NCI-H2196 (cell line): ENCODE results near the gene ADISSP.

Experiments
- DNase-seq: peaks from one replicate; lab custom pipeline; 2025; ENCODE audit not compliant: unreplicated experiment; lab: John Stamatoyannopoulos, UW

The ADISSP gene

DNA sequence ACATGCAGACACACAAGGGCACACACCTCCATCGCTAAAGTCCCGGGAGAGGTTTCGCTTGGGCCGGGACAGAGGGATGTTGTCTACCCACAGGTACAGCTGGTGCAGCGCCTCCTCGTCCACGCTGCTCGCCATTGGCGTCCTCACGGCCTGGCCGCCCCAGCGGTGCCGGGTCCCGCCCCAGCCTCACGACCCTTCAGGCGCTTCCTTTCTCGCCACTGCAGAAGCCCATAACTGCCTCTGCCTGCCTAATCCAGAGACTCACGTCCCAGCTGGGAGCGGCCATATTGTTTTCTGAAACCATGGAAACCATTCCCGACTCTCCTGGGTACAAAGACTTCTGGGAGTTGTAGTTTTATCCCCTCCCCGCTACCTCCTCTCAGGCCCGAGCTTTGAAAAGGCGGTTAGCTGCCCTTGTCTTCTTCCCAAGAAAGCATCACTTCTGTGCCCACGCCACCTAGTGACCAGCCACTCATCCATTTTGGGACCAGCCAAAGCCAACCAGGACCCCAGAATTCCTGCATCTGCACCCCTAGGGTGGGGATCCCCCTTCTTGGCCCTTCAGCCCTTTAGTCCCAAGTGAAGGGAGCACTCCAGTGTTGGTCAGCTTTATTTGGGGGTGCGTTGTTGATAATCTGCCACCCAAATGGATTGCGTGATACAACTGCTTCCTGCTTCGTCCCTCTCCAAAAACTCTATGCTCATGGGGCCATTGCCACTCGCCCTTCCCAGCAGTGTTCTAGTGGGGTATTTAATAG lies 13.8 kb upstream of the ADISSP start, which contains the start of gene SPEF1:
TSS of gene SPEF1 (minus strand) at position 296 of the 758 bp plus-strand sequence. CDS start at position 135, 161 bp downstream.
- DNase-seq, result peak; percentile 94

DNA sequence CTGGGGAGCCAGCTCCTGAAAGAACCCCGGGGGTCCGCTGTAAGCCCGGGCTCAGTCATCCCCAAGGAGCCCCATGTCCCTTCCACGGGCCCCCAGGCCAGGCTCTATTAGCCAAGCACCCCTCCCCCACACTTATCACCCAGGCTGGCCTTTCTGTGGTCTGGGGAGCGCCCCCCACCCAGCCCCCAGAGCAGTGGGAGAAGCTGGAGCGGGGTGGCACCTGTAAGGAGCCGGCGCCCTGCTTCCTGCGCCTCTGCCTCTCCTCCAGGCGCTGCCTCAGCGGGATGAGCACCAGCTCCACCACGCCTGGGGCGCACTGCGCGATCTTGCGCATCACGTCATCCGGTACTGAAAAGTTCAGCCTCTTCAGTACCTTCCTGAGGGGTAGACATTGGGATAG lies 11.4 kb upstream of the ADISSP start:
- DNase-seq, result no peak

- no peak for DNase-seq
Measured at GRCh38 chr20:3777716-3778629, 10.4 kb upstream of the ADISSP start.

DNA sequence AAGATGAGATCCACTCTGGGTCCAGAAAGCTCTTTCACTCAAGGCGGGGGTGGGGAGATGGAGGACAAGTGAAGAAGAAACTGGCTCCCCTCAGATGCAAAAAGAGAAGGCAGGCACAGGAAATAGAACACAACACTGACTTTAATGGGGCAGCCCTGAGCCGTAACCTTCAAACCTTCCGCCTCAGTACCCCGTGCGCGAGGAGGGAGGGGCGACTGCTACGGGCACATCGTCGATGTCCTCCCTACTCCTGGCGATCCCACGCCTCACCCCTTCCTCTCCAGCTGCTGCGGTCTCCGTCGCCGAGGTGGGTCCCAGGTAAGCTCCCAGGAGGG lies 9.8 kb upstream of the ADISSP start:
- DNase-seq, result no peak

GRCh38 chr20:3775457-3776108 lies 8.0 kb upstream of the ADISSP start:
- no peak for DNase-seq

DNA sequence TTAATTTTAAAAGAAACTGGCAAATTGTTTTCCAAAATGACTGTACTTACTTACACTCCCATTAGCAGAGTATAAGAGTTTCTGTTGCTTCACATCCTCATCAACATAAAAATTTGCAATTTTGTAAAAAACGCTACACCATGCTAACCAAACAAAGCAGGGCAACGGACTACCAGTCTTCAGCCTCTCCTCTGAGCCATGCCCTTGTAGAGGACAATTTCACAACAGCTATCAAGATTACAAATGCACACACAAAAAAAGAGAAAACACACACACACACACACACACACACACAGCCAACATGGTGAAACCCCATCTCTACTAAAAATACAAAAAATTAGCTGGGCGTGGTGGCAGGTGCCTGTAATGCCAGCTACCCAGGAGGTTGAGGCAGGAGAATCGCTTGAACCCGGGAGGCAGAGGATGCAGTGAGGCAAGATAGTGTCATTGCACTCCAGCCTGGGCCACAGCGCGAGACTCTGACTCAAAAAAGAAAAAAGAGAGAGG lies 4.1 kb upstream of the ADISSP start:
- DNase-seq, result no peak

DNA sequence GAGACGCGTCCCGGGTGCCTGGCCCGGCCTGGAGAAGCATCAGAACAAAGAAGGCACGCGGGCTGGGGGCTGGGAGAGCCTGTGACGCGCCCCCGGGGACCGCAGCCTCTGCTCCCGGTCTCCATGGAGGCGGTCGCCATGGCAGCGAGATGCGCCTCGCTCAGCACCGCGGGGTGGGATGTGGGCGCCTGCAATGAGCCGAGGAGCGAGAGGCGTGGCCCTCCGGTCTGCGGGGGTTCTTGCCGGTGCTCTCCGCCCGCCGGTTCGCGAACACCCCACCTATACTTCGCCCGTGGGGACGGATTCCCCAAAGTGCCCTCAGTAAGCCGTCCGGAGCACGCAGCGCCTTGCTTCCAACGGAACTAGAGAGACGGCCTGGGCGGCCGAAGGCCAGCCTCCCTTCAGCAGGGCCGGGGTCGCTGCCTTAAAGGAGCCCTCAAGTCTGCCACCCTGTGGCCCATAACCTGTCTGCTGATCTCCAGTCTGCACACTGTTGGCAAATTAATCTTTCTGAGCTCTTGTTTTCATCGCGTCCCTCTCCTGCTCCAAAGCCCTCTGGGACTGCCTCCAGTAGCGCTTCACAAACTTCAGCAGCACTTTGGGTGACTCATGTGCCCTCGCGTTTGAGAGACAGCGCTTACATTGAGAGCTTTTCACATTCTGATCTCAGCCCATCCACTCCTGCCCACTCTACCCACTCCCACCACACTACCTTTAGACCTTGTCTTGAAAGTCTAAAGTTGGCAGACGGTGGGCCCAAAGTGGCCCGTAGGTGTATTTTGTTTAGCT lies 983 bp upstream of the ADISSP start:
- DNase-seq, result peak; percentile 75

GRCh38 chr20:3767110-3767426 lies 485 bp downstream of the ADISSP start:
- DNase-seq, result no peak

DNA sequence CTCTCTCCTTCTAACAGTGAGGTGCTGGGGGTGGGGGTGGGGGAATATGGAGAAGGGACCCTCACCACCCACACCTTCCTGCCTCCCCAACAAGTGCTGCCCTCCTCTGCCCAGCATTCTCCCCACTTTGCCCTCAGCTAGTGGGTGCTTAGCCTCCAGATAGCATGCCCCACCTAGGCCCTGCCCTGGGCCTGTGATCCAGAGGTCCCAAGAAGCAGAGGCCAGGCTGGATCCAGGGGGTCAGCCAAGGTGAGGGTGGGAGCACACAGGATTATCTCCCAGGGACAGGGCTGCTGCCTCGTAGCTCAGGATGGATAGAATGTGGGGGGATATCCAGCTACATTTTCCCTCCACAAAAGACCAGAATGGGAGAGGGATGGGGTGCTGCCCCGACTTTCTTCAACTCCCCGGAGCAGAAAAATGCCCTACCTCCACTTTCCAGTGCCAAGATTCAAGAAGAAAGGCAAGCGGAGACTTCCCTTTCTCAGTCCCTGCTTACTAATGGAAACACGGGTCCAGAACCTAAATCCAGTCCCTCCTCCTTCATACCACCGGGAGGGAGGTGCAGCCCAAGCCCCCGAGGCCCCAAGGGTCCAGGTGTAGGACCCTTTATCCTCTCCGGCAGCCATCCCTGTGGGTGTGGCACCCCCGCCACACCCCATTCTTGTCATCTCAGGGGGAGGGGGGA lies 987 bp downstream of the ADISSP start:
- DNase-seq, result no peak

DNA sequence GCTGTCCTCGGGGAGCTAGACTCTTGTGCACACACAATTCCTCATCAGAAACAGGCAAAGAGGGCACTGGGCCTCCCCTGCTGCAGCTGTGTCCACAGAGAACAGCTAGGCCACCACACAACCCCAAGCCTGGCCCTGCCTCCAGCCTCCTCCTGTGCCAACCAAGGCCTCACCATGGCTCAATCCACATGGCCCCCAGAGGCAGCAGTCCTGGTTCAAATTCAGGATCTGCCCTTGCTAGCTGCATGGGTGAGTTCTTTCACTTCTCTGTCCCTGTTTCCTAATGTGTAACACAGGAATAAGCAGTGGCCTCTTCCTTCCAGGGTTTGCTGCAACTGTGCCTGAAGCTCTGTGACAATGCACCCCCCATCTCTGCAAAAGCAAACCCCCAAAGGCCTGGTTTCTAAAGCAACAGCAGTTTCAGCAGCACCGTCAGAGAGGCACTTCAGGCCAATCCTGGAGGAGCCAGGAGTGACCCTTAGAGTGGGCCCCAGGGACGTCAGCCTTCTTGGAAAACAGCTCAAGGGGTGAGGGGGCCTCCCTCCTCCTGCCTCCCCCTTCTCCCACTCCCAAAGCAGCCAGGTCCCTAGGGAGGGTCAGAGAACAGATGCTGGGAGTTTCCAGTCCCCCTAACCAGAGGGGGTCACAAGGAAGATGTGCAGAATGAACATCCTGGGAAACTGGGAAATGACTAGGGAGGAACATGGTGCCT lies 2.2 kb downstream of the ADISSP start:
- no peak for DNase-seq

GRCh38 chr20:3764659-3765058 lies 2.9 kb downstream of the ADISSP start:
- no peak for DNase-seq

GRCh38 chr20:3763671-3764601 lies 3.6 kb downstream of the ADISSP start:
- no peak for DNase-seq

DNA sequence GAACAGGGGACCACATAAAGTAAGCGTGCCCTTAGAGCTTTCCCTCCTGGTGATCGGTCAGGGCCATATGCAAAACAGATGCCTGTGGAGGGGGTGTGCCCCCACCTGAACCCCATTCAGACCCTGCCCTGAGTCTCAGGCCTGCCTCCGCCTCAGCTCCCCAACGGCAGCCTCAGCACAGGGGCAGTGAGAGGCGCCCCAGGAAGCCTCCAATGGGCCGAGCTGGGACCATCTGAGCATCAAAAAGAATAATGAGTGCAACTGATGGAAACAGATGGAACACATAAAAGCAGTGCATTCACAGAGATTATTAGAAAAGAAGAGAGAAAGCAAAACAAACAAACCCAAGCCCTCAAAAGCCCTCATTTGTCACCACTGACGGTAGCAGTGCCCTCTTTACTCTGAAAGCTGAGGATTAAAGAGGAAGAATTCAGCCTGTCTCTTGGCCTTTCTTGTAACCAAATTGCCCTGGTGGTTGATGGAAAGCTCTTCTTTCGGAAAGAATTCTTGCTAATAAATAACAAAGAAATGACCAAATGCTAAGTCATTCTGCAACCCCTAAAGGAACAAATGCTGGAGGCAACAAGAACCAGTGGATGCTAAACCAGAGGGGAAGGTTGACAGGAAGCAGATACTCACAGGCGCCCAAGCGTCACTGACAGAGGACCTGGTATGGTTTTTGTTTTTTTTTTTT lies 6.8 kb downstream of the ADISSP start:
- DNase-seq, result no peak

DNA sequence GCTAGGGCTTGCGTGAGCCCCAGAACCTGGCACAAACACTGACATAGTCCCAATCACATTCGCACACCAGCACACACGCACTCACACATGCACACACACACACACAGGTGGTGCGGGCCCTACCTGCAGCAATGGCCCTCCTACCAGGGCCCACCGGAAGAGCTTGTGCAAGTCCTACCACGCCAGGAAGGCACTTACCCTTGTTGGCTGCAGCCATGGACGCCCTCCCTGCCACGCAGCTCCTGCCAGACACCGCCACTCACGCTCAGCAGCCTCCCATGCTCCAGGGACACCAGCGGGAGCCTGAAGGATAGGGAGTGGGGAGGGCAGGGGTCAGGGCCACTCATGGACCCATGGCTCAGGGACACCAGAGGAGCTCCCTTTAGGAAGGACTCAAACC lies 7.7 kb downstream of the ADISSP start:
- no peak for DNase-seq

DNA sequence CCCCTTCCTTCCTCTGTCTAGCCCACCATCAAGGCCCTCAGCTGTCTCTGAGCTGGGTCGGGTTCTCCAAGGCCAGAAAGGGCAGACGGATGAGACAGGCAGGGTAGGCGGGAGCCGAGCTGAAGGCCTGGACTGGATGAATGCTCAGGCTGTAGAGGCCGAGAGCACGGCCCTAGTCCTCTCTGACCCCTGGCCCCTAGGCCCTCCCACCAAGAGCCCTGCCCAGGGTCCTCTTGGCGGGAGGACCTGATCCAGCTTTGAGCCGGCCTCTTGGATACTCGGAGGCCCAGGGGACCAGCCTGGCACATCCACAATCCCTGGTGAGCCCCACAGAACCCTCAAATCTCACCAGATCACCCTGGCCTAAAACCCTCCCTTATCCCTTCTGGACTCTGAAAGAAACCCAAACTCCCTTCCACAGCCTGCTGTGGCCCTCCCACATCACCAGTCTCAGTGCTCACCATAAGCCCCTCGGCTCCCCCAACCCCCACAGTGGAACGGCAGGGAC lies 8.2 kb downstream of the ADISSP start:
- no peak for DNase-seq

- no peak for DNase-seq
Measured at GRCh38 chr20:3758566-3758965, 9.0 kb downstream of the ADISSP start.

DNA sequence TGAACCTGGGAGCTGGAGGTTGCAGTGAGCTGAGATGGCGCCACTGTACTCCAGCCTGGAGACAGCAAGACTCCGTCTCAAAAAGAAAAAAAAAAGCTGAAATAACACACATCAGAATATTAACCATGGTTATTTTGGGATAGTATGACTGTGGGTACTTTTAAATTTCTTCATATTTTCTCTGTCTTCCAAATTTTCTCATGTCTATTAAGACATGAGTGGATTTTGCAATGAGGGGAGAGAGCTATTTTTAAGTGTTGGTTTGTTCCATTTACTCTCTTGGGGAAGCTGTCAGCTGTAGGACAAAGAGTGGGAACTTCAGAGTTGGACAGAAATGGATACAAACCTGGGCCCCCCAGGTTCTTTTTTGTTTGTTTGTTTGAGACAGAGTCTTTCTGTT lies 10.3 kb downstream of the ADISSP start:
- no peak for DNase-seq
